Endothelial cell of umbilical vein (primary cell): Measurements from ENCODE around the gene PAXX. TPM values are rescaled to one million over a fixed set of nuclear protein-coding genes. Genes with fewer than 3 reads are reported as not detected.
A peak's percentile ranks its signal among the peaks of the same experiment; 100 is the strongest.

ENCODE experiments used
- BruUV-seq: library from RNA; stranded (reverse); fragments of 400-500 nt; replicated peaks from 2 replicates; lab custom pipeline; 2021; lab: Mats Ljungman, UMichigan
- CTCF ChIA-PET: fragments of 300-600, 350-600 bp; sonication (Branson Sonifier 250); formaldehyde crosslinking; loops from one replicate; lab custom pipeline; 2021; ENCODE audit warnings: antibody characterized with exemption, inconsistent platforms; lab: Charles Lee
- POLR2A ChIA-PET: fragments of 300-600, 350-600 bp; sonication (Branson Sonifier 250); formaldehyde crosslinking; loops from one replicate; lab custom pipeline; 2021; ENCODE audit warnings: antibody characterized with exemption, inconsistent platforms; lab: Charles Lee
- DNase-seq: peaks from one replicate; pipeline ENCODE4 v3.0.0-alpha.2; 2011; ENCODE audit warnings: low read depth, low spot score
- FAIRE-seq: peaks from 2 replicates; lab custom pipeline; 2011; peaks lifted over from hg19 to GRCh38; lab: Jason Lieb, UNC
- H2AFZ ChIP-seq: 2 replicates; pipeline ENCODE4 v1.6.0; 2012; ENCODE audit warnings: low read depth, low read length, control low read depth, inconsistent platforms
- H3K27ac ChIP-seq: 2 replicates; pipeline ENCODE4 v1.5.1; 2011; ENCODE audit warnings: low read depth, mild to moderate bottlenecking, control low read depth, low read length, moderate library complexity; ENCODE audit not compliant: insufficient read depth
- H3K27me3 ChIP-seq, 2 experiments: 2 replicates each; pipeline versions ENCODE4 v1.6.0 to v1.6.1; 2011; ENCODE audit warnings: low read length in 2 of 2, mixed read lengths in 1 of 2; ENCODE audit not compliant: control insufficient read depth in 2 of 2, insufficient read depth in 2 of 2
- H3K36me3 ChIP-seq, 2 experiments: 2 replicates in 1 of 2; 3 replicates in 1 of 2; pipeline ENCODE4 v1.5.1; 2011; ENCODE audit warnings: low read length in 2 of 2, mild to moderate bottlenecking in 1 of 2, moderate library complexity in 1 of 2; ENCODE audit not compliant: control insufficient read depth in 2 of 2, insufficient read depth in 2 of 2; ENCODE audit errors: extremely low read depth in 1 of 2
- H3K4me1 ChIP-seq: 3 replicates; pipeline ENCODE4 v1.5.1; 2011; ENCODE audit warnings: mild to moderate bottlenecking, low read length; ENCODE audit not compliant: control insufficient read depth, insufficient read depth; ENCODE audit errors: extremely low read depth
- H3K4me2 ChIP-seq: 2 replicates; pipeline ENCODE4 v1.6.1; 2011; ENCODE audit warnings: low read length, control low read depth, mixed read lengths; ENCODE audit not compliant: insufficient read depth
- H3K4me3 ChIP-seq, 3 experiments: fragments of 200-600 bp in 1 of 3; sonication (generic), shearing (Covaris generic) in 1 of 3; replicated peaks in 1 of 3; 2 replicates each; pipeline ENCODE4 v1.5.1; 2011 to 2016; ENCODE audit warnings: control low read depth in 3 of 3, low read length in 3 of 3, mild to moderate bottlenecking in 2 of 3, inconsistent platforms in 1 of 3, low read depth in 1 of 3, moderate library complexity in 1 of 3; ENCODE audit not compliant: insufficient read depth in 1 of 3
- H3K79me2 ChIP-seq: 2 replicates; pipeline ENCODE4 v1.6.0; 2012; ENCODE audit warnings: low read length, inconsistent platforms; ENCODE audit not compliant: control insufficient read depth, insufficient read depth
- H3K9ac ChIP-seq: replicated peaks from 2 replicates; pipeline ENCODE3; 2011; ENCODE audit warnings: low read length, control low read depth; ENCODE audit not compliant: insufficient read depth; ENCODE audit errors: extremely low read depth
- H3K9me1 ChIP-seq: replicated peaks from 3 replicates; pipeline ENCODE4 v1.6.0; 2011; ENCODE audit warnings: mild to moderate bottlenecking, low read length; ENCODE audit not compliant: control insufficient read depth, insufficient read depth; ENCODE audit errors: extremely low read depth
- H3K9me3 ChIP-seq: replicated peaks from 2 replicates; pipeline ENCODE4 v1.5.1; 2012; ENCODE audit warnings: low read length, inconsistent platforms; ENCODE audit not compliant: control insufficient read depth, insufficient read depth
- H4K20me1 ChIP-seq: replicated peaks from 2 replicates; pipeline ENCODE3; 2011; ENCODE audit warnings: mild to moderate bottlenecking, low read length; ENCODE audit not compliant: control insufficient read depth, insufficient read depth; ENCODE audit errors: extremely low read depth
- CTCF ChIP-seq, 2 donors: IDR thresholded peaks; 1 replicate in 1 of 2; 2 replicates in 1 of 2; pipeline ENCODE4 v1.5.1; 2011; ENCODE audit warnings: low read length in 2 of 2, mild to moderate bottlenecking in 2 of 2, moderate library complexity in 2 of 2, control low read depth in 1 of 2, inconsistent platforms in 1 of 2, low read depth in 1 of 2; ENCODE audit not compliant: insufficient read depth in 1 of 2; ENCODE audit errors: extremely low read depth in 1 of 2
- EZH2 ChIP-seq: IDR thresholded peaks from 2 replicates; pipeline ENCODE4 v1.6.1; 2012; ENCODE audit warnings: borderline replicate concordance, low read depth, mild to moderate bottlenecking, moderate library complexity, low read length, inconsistent platforms; ENCODE audit not compliant: severe bottlenecking
- FOS ChIP-seq: IDR thresholded peaks from 2 replicates; pipeline ENCODE4 v1.6.1; 2011; ENCODE audit warnings: mild to moderate bottlenecking, low read length, moderate library complexity, borderline replicate concordance; ENCODE audit not compliant: insufficient read depth
- GATA2 ChIP-seq: IDR thresholded peaks from 2 replicates; pipeline ENCODE4 v1.7.0; 2011; ENCODE audit warnings: low read depth, mild to moderate bottlenecking, moderate library complexity, mixed read lengths, low read length; ENCODE audit not compliant: insufficient read length, insufficient read depth
- JUN ChIP-seq: IDR thresholded peaks from 2 replicates; pipeline ENCODE4 v1.6.1; 2011; ENCODE audit warnings: borderline replicate concordance, low read depth; ENCODE audit not compliant: insufficient read length, insufficient read depth
- MAX ChIP-seq: IDR thresholded peaks from 2 replicates; pipeline ENCODE4 v1.6.1; 2011; ENCODE audit not compliant: insufficient read depth, insufficient read length
- MYC ChIP-seq: IDR thresholded peaks from one replicate; pipeline ENCODE4 v1.6.1; 2011; ENCODE audit warnings: mild to moderate bottlenecking, low read depth, low read length
- POLR2A ChIP-seq: IDR thresholded peaks from 2 replicates; pipeline ENCODE4 v1.6.1; 2012; ENCODE audit warnings: low read depth, mild to moderate bottlenecking, control low read depth, low read length
- POLR2AphosphoS5 ChIP-seq: IDR thresholded peaks from 2 replicates; pipeline ENCODE4 v1.6.1; 2012; ENCODE audit warnings: low read depth, mild to moderate bottlenecking, control low read depth, low read length, moderate library complexity; ENCODE audit not compliant: insufficient read depth
- dilution Hi-C: fragments of 300-500 bp; cut with MboI; formaldehyde crosslinking; loops from one replicate; pipeline ENCODE4 v1.15.0; 2019; ENCODE audit warnings: low sequenced_read_pairs; ENCODE audit not compliant: extremely low pct_ligation_motif_present
- intact Hi-C: fragments of 100-400 bp; cut with micrococcal nuclease; formaldehyde crosslinking; loops from one replicate; pipeline ENCODE4 v1.10.0; 2022
- polyA plus RNA-seq, 4 experiments: library from polyadenylated mRNA; depleted of rRNA in 3 of 4; stranded (reverse) in 3 of 4; unstranded in 1 of 4; fragments of >200 nt; gene quantifications; 2 replicates each; pipeline versions ENCODE4 v1.2.1 to v1.2.3, GENCODE V29; 2011 to 2012; ENCODE audit warnings: missing spikeins in 1 of 4
- total RNA-seq: library from RNA; stranded (reverse); gene quantifications from 2 replicates; pipeline ENCODE4 v1.2.3, GENCODE V29; 2021

Gene PAXX
- total and polyA plus RNA-seq, 2 donors (not counting 3 experiments of a cell fraction or from before 2014, with no cell fraction given) = 34.0 to 35.0 TPM

- dilution Hi-C loops = no loop called here
- Histone ChIP-seq H3K4me2 (no peak overlapping the region), H3K4me1 (no peaks in the 10 kb centered on the region), H3K27me3 (no peaks in the 10 kb centered on the region), H4K20me1 (no peaks in the 10 kb centered on the region), H3K9ac (no peak overlapping the region), H3K9me3 (no peaks in the 10 kb centered on the region), H3K9me1 (no peaks in the 10 kb centered on the region), H3K36me3 (peaks cover 0 to 13% of the 10 kb centered on the region in 2 experiments), H2AFZ (no peak overlapping the region), H3K79me2 (no peaks in the 10 kb centered on the region), H3K27ac (no peak overlapping the region), H3K4me3 (no peak overlapping the region)
- peak; percentile 82 for DNase-seq
- FAIRE-seq = peak; percentile 99
- TF ChIP-seq MYC = no peak
- TF ChIP-seq CTCF (IDR thresholded peaks at IDR 0.05; ENCODE audit: extremely low read depth in 1 of 2, insufficient read depth in 1 of 2, low read depth in 1 of 2, low read length in 2 of 2) = peak; percentile 91 to 97
- ChIA-PET CTCF (interaction anchor here (0.6 to 4.3 kb wide), 45 partner anchors 8 to 269 kb away, joined by 3 to 111 read pairs (median 4); partner anchors contain the start of genes AJM1, CLIC3, FBXW5 and MAN1B1), POLR2A (interaction anchor here (0.6 kb wide), 2 partner anchors 34 to 106 kb away, joined by 3 to 5 read pairs; no protein-coding TSS in a partner anchor)
- intact Hi-C loops = loop anchor here (1.0 to 2.0 kb wide), 4 partner anchors 87 to 248 kb away; partner anchors contain the start of genes AJM1 and TMEM141
- BruUV-seq = no TSS peak
These were observed 42.7 kb downstream of the PAXX start for GRCh38 chr9:137034709-137035506.

- H3K4me2 ChIP-seq = no peak overlapping the region
- no peaks in the 10 kb centered on the region for H3K4me1 ChIP-seq
- no peaks in the 10 kb centered on the region for H3K9me3 ChIP-seq
- POLR2A ChIA-PET = no interaction called here
- TF ChIP-seq CTCF (IDR thresholded peaks at IDR 0.05; ENCODE audit: extremely low read depth in 1 of 2, insufficient read depth in 1 of 2, low read depth in 1 of 2, low read length in 2 of 2) = no peak
- no peak for TF ChIP-seq POLR2AphosphoS5
- no peak for TF ChIP-seq EZH2
- no peak for TF ChIP-seq MYC
- TF ChIP-seq GATA2 = no peak
- no peak for TF ChIP-seq JUN
- TF ChIP-seq FOS = no peak
- no peak for TF ChIP-seq POLR2A
- no peak for TF ChIP-seq MAX
- no peak overlapping the region for H3K27ac ChIP-seq
- BruUV-seq = no TSS peak
- peaks cover 0 to 15% of the 10 kb centered on the region in 2 experiments for H3K36me3 ChIP-seq
- no peaks in the 10 kb centered on the region for H3K9me1 ChIP-seq
- intact Hi-C loops (loop anchor here (1.0 to 2.0 kb wide), 4 partner anchors 87 to 248 kb away; partner anchors contain the start of genes AJM1 and TMEM141), dilution Hi-C loops (no loop called here)
- no peak overlapping the region for H3K4me3 ChIP-seq
- H4K20me1 ChIP-seq = no peaks in the 10 kb centered on the region
- no peak for FAIRE-seq
- no peak for DNase-seq
- H3K9ac ChIP-seq = no peak overlapping the region
- no peaks in the 10 kb centered on the region for H3K79me2 ChIP-seq
- CTCF ChIA-PET = interaction anchor here (0.6 to 4.3 kb wide), 42 partner anchors 9 to 269 kb away, joined by 3 to 111 read pairs (median 4); partner anchors contain the start of genes AJM1, CLIC3, MAN1B1 and NPDC1
- H3K27me3 ChIP-seq = no peaks in the 10 kb centered on the region
- H2AFZ ChIP-seq = no peak overlapping the region
These were observed 43.2 kb downstream of the PAXX start for GRCh38 chr9:137035507-137035834.
